Measurements from ENCODE around the gene SECTM1.

The SECTM1 gene

GRCh38 chr17:82302991-82303943 is 30.3 kb downstream of the SECTM1 start:
- no peak for TF ChIP-seq EZH2phosphoT487 (conservative IDR thresholded peaks at IDR 0.05; ENCODE audit: low read length)
- no peak for TF ChIP-seq CTCF (IDR thresholded peaks at IDR 0.05; ENCODE audit: insufficient read depth, low read length, poor library complexity, severe bottlenecking)
- H3K27me3 ChIP-seq (ENCODE audit: low read length): no peaks in the 10 kb centered on the region
- no peak overlapping the region for H3K4me2 ChIP-seq (ENCODE audit: low read depth, low read length, poor library complexity, severe bottlenecking)
- no peak overlapping the region for H2AFZ ChIP-seq (ENCODE audit: low read depth, low read length, severe bottlenecking)
- H3K9ac ChIP-seq (ENCODE audit: low read length): no peak overlapping the region
- no peaks in the 10 kb centered on the region for H4K20me1 ChIP-seq (ENCODE audit: low read depth, low read length)
- no peaks in the 10 kb centered on the region for H3K79me2 ChIP-seq (ENCODE audit: insufficient read depth, low read length)
- no peak overlapping the region for H3K4me3 ChIP-seq (ENCODE audit: insufficient read depth, low read length, poor library complexity, severe bottlenecking)
- no peaks in the 10 kb centered on the region for H3K36me3 ChIP-seq (ENCODE audit: low read length)
- H3K9me3 ChIP-seq (ENCODE audit: insufficient read depth, low read length): no peaks in the 10 kb centered on the region
- H3F3A ChIP-seq (ENCODE audit: insufficient read depth): no peaks in the 10 kb centered on the region
- no peaks in the 10 kb centered on the region for H3K9me2 ChIP-seq (replicated peaks; ENCODE audit: insufficient read depth, low read length)
- H3K27ac ChIP-seq (ENCODE audit: low read depth, low read length): no peak overlapping the region

GRCh38 chr17:82302568-82302963 is 31.0 kb downstream of the SECTM1 start:
- no peak overlapping the region for H3K27ac ChIP-seq (ENCODE audit: low read depth, low read length)

GRCh38 chr17:82301916-82302567 is 31.5 kb downstream of the SECTM1 start:
- no peaks in the 10 kb centered on the region for H3K9me2 ChIP-seq (replicated peaks; ENCODE audit: insufficient read depth, low read length)
- no peaks in the 10 kb centered on the region for H3K9me3 ChIP-seq (ENCODE audit: insufficient read depth, low read length)
- no peaks in the 10 kb centered on the region for H4K20me1 ChIP-seq (ENCODE audit: low read depth, low read length)
- H3K27me3 ChIP-seq (ENCODE audit: low read length): no peaks in the 10 kb centered on the region
- H3K27ac ChIP-seq (ENCODE audit: low read depth, low read length): no peak overlapping the region
- no peak overlapping the region for H2AFZ ChIP-seq (ENCODE audit: low read depth, low read length, severe bottlenecking)
- H3K4me3 ChIP-seq (ENCODE audit: insufficient read depth, low read length, poor library complexity, severe bottlenecking): no peak overlapping the region
- TF ChIP-seq CTCF (IDR thresholded peaks at IDR 0.05; ENCODE audit: insufficient read depth, low read length, poor library complexity, severe bottlenecking) (no peak), EZH2phosphoT487 (conservative IDR thresholded peaks at IDR 0.05; ENCODE audit: low read length) (no peak)
- H3K9ac ChIP-seq (ENCODE audit: low read length): no peak overlapping the region
- H3K36me3 ChIP-seq (ENCODE audit: low read length): no peaks in the 10 kb centered on the region
- no peaks in the 10 kb centered on the region for H3K79me2 ChIP-seq (ENCODE audit: insufficient read depth, low read length)
- H3K4me2 ChIP-seq (ENCODE audit: low read depth, low read length, poor library complexity, severe bottlenecking): no peak overlapping the region
- no peaks in the 10 kb centered on the region; the same call in 1 of the 2 replicates for H3F3A ChIP-seq (ENCODE audit: insufficient read depth)

More at GRCh38 chr17:82302568-82302963, 31.0 kb downstream of the SECTM1 start:
- no peaks in the 10 kb centered on the region for H3K27me3 ChIP-seq (ENCODE audit: low read length)
- no peak overlapping the region for H3K4me3 ChIP-seq (ENCODE audit: insufficient read depth, low read length, poor library complexity, severe bottlenecking)
- no peaks in the 10 kb centered on the region for H3K79me2 ChIP-seq (ENCODE audit: insufficient read depth, low read length)
- H3K9ac ChIP-seq (ENCODE audit: low read length): no peak overlapping the region
- no peaks in the 10 kb centered on the region for H3K9me3 ChIP-seq (ENCODE audit: insufficient read depth, low read length)
- TF ChIP-seq CTCF (IDR thresholded peaks at IDR 0.05; ENCODE audit: insufficient read depth, low read length, poor library complexity, severe bottlenecking): no peak
- no peak for TF ChIP-seq EZH2phosphoT487 (conservative IDR thresholded peaks at IDR 0.05; ENCODE audit: low read length)
- H3K36me3 ChIP-seq (ENCODE audit: low read length): no peaks in the 10 kb centered on the region
- H2AFZ ChIP-seq (ENCODE audit: low read depth, low read length, severe bottlenecking): no peak overlapping the region
- H3F3A ChIP-seq (ENCODE audit: insufficient read depth): no peaks in the 10 kb centered on the region
- no peaks in the 10 kb centered on the region for H3K9me2 ChIP-seq (replicated peaks; ENCODE audit: insufficient read depth, low read length)
- no peak overlapping the region for H3K4me2 ChIP-seq (ENCODE audit: low read depth, low read length, poor library complexity, severe bottlenecking)
- no peaks in the 10 kb centered on the region for H4K20me1 ChIP-seq (ENCODE audit: low read depth, low read length)
